Neural progenitor cell (in vitro differentiated cells): ENCODE results near the gene CPSF6.

ENCODE experiments used
- EZH2 ChIP-seq: fragments of 200-600 bp; sonication (generic); IDR thresholded peaks from 2 replicates; pipeline ENCODE4 v1.6.1; 2017; ENCODE audit warnings: antibody characterized with exemption, mild to moderate bottlenecking, moderate library complexity
- EZH2phosphoT487 ChIP-seq: fragments of 200-600 bp; sonication (generic); IDR thresholded peaks from 2 replicates; pipeline ENCODE4 v1.6.1; 2017; ENCODE audit warnings: antibody characterized with exemption
- TF ChIP-seq, protein P1 (sequence below): fragments of 200-600 bp; sonication (generic); IDR thresholded peaks from 2 replicates; pipeline ENCODE4 v1.5.1; 2017; ENCODE audit warnings: antibody characterized with exemption, mild to moderate bottlenecking

DNA sequence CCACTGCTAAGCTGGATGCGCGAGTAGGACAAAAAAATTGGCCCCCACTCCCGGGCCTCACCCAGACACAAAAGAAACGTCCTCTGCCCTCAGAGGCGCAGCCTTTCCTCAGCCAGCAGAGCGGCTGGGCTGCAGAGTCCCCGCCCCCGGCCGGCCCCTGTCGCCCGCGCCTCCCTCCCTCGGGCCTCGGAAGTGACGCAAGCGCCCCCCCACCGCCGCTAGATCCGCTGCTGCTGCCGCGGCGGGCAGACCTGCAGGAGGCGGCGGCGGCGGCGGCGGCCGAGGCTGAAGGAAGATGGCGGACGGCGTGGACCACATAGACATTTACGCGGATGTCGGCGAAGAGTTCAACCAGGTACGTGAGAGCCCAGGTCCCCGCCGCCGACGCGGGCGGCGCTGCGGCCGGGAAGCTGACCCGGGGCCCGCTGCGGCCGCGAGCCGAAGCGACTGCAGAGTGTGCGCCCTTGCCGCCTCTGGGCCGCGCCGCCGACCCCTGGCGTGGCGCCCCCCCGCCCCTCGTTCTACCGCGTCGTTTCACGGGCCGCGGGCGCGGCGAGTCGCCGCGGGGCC is at the start of gene CPSF6:
- TF ChIP-seq, protein P1, sequence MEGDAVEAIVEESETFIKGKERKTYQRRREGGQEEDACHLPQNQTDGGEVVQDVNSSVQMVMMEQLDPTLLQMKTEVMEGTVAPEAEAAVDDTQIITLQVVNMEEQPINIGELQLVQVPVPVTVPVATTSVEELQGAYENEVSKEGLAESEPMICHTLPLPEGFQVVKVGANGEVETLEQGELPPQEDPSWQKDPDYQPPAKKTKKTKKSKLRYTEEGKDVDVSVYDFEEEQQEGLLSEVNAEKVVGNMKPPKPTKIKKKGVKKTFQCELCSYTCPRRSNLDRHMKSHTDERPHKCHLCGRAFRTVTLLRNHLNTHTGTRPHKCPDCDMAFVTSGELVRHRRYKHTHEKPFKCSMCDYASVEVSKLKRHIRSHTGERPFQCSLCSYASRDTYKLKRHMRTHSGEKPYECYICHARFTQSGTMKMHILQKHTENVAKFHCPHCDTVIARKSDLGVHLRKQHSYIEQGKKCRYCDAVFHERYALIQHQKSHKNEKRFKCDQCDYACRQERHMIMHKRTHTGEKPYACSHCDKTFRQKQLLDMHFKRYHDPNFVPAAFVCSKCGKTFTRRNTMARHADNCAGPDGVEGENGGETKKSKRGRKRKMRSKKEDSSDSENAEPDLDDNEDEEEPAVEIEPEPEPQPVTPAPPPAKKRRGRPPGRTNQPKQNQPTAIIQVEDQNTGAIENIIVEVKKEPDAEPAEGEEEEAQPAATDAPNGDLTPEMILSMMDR, result no peak
- no peak for TF ChIP-seq EZH2phosphoT487
- no peak for TF ChIP-seq EZH2
